ENCODE data around the gene SPOCK2. TPM values are rescaled to one million over a fixed set of nuclear protein-coding genes. Genes with fewer than 3 reads are reported as not detected.

Gene SPOCK2
- total and polyA plus RNA-seq, 3 experiments from 2014 or later = 63.0 to 202 (median 69.2) TPM

DNA sequence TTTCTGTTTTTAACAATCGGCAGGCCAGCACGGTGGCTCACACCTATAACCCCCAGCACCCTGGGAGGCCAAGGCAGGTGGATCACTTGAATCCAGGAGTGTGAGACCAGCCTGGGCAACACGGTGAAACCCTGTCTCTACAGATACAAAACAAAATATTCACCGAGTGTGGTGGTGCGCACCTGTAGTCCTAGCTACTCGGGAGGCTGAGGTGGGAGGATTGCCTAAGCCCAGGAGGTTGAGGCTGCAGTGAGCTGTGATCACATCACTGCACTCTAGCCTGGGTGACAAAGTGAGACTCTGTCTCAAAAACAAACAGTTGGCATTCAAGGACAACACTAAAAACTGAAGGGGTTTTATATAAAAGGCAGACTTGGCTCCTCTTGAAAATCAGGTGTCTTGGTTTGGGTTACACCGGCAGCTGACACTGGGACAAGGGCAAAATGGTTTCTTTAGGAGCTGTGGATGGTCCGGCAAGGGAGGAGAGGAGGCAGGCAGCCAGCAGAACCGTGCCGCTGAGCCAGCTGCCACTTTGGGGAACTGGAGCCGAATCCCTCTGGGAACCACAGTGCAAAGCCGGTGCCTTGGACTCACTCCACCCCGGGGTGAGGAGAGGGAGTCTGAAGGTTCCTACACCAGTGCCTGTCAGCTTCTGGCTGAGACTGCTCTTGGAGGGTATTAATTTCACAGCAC is 71.6 kb downstream of the SPOCK2 start:
- no peaks in the 10 kb centered on the region for H3K36me3 Mint-ChIP-seq
- ChIA-PET CTCF (no interaction called here), POLR2A (no interaction called here)
- Histone ChIP-seq H3K36me3 (ENCODE audit: insufficient read depth, low read length) (no peaks in the 10 kb centered on the region), H3K27ac (ENCODE audit: low read depth, low read length) (no peak overlapping the region), H3K27me3 (ENCODE audit: insufficient read depth, low read length, poor library complexity, severe bottlenecking) (no peaks in the 10 kb centered on the region), H3K9me3 (ENCODE audit: low read length) (no peaks in the 10 kb centered on the region), H3K4me3 (ENCODE audit: low read length) (no peak overlapping the region), H3K4me1 (ENCODE audit: insufficient read depth, low read length) (no peaks in the 10 kb centered on the region)
- H3K4me1 Mint-ChIP-seq = peaks cover 4 to 5% (median 4%) of the 10 kb centered on the region in 3 donors
- no peak overlapping the region for H3K27ac Mint-ChIP-seq
- no peak for DNase-seq
- no peak overlapping the region for H3K4me3 Mint-ChIP-seq
- H3K9me3 Mint-ChIP-seq = no peaks in the 10 kb centered on the region
- H3K27me3 Mint-ChIP-seq = peaks cover 2 to 4% of the 10 kb centered on the region in 2 donors

DNA sequence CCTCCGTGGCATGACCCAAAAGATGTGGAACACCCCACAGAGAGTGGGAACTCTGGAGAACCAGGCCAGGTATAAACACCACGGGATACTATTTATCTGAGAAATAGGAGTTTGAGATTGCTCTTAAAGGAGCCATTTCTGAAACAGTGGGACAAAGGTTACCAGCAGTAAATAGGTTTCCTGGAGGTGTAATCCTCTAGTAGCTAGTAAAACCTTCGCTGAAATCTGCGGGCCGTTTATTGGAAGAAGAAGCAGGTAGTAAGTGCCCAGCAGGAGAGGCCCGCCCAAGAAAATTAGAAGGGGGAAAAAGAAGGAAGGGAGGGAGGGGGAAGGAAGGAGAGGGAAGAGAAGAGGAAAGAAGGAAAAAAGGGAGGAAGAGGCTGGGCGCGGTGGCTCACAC is 72.5 kb downstream of the SPOCK2 start:
- Mint-ChIP-seq H3K4me3 (no peak overlapping the region), H3K27me3 (peaks cover 0 to 2% of the 10 kb centered on the region in 2 donors), H3K27ac (no peak overlapping the region), H3K4me1 (peaks cover 0 to under 1% (median under 1%) of the 10 kb centered on the region in 3 donors), H3K36me3 (no peaks in the 10 kb centered on the region), H3K9me3 (no peaks in the 10 kb centered on the region)
- Histone ChIP-seq H3K27ac (ENCODE audit: low read depth, low read length) (no peak overlapping the region), H3K4me1 (ENCODE audit: insufficient read depth, low read length) (no peaks in the 10 kb centered on the region), H3K4me3 (ENCODE audit: low read length) (no peak overlapping the region), H3K9me3 (ENCODE audit: low read length) (no peaks in the 10 kb centered on the region), H3K27me3 (ENCODE audit: insufficient read depth, low read length, poor library complexity, severe bottlenecking) (no peaks in the 10 kb centered on the region), H3K36me3 (ENCODE audit: insufficient read depth, low read length) (no peaks in the 10 kb centered on the region)
- CTCF ChIA-PET = no interaction called here
- POLR2A ChIA-PET = no interaction called here
- no peak for DNase-seq

DNA sequence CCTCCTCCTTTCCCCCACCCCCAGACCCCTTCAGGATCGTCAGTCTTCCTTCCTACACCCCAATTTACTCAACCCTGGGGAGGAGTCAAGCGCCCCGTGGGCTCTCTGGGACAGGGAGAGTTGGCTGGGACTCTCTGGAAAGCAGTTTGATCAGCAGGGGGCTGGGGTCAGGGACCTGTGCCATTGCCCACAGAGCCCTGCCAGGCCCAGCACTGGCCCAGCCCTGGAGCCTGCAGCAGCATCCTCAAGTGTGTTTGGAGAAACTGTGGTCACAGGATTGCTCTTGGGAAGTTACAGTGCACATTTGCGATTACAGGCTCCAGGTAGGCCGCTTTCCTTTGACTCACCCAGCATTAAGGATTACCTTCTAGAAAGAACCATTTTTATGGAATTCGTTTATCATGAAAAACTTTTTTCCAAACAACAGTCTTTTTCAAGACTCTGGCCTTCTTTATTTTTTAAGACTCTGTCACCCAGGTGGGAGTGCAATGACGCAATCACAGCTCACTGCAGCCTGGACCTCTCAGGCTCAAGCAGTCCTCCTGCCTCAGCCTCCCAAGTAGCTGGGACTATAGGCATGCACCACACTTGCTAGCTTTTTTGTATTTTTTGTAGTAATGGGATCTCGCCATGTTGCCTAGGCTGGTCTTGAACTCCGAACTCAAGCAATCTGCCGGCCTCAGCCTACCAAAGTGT is 73.4 kb downstream of the SPOCK2 start:
- Mint-ChIP-seq H3K9me3 (no peaks in the 10 kb centered on the region), H3K4me1 (no peaks in the 10 kb centered on the region), H3K27me3 (peaks cover 0 to 2% of the 10 kb centered on the region in 2 donors), H3K4me3 (peak overlapping the region in 1 of 7 donors; percentile 33), H3K36me3 (no peaks in the 10 kb centered on the region), H3K27ac (no peak overlapping the region)
- ChIA-PET POLR2A (no interaction called here), CTCF (interaction anchor here (1.1 kb wide), 1 partner anchor 34 kb away, joined by 3 read pairs; no protein-coding TSS in a partner anchor)
- H3K27me3 ChIP-seq (ENCODE audit: insufficient read depth, low read length, poor library complexity, severe bottlenecking) = no peaks in the 10 kb centered on the region
- H3K4me1 ChIP-seq (ENCODE audit: insufficient read depth, low read length) = no peaks in the 10 kb centered on the region
- H3K4me3 ChIP-seq (ENCODE audit: low read length) = no peak overlapping the region
- H3K36me3 ChIP-seq (ENCODE audit: insufficient read depth, low read length) = no peaks in the 10 kb centered on the region
- no peak for DNase-seq
- no peaks in the 10 kb centered on the region for H3K9me3 ChIP-seq (ENCODE audit: low read length)
- no peak overlapping the region for H3K27ac ChIP-seq (ENCODE audit: low read depth, low read length)

DNA sequence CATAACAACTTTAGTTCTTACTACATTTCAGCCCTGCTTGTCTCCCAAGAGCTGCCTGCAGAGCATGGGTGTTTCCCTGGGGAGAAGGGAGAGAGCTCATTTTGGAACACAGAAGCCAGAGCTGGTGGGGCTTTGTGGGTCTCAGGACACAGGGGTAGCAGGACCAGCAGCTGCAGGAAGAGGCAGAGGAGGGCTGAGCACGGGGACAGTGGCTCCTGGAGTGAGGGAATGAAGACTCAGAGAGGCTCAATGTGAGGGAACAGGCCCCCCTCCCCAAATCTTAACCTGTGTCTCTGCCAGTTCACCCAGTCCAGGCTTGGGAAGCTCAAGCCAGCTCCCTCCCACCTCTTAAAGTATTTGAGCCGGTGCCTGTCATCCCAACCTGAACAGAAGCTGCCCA is 74.2 kb downstream of the SPOCK2 start:
- Histone ChIP-seq H3K27me3 (ENCODE audit: insufficient read depth, low read length, poor library complexity, severe bottlenecking) (no peaks in the 10 kb centered on the region), H3K36me3 (ENCODE audit: insufficient read depth, low read length) (no peaks in the 10 kb centered on the region), H3K4me3 (ENCODE audit: low read length) (no peak overlapping the region), H3K27ac (ENCODE audit: low read depth, low read length) (no peak overlapping the region), H3K9me3 (ENCODE audit: low read length) (no peaks in the 10 kb centered on the region), H3K4me1 (ENCODE audit: insufficient read depth, low read length) (no peaks in the 10 kb centered on the region)
- H3K27me3 Mint-ChIP-seq = peaks cover 0 to 3% of the 10 kb centered on the region in 2 donors
- no peak for DNase-seq
- H3K4me1 Mint-ChIP-seq = no peaks in the 10 kb centered on the region
- ChIA-PET POLR2A (no interaction called here), CTCF (interaction anchor here (1.1 kb wide), 1 partner anchor 35 kb away, joined by 3 read pairs; no protein-coding TSS in a partner anchor)
- no peak overlapping the region for H3K4me3 Mint-ChIP-seq
- H3K27ac Mint-ChIP-seq = no peak overlapping the region
- no peaks in the 10 kb centered on the region for H3K9me3 Mint-ChIP-seq
- no peaks in the 10 kb centered on the region for H3K36me3 Mint-ChIP-seq

DNA sequence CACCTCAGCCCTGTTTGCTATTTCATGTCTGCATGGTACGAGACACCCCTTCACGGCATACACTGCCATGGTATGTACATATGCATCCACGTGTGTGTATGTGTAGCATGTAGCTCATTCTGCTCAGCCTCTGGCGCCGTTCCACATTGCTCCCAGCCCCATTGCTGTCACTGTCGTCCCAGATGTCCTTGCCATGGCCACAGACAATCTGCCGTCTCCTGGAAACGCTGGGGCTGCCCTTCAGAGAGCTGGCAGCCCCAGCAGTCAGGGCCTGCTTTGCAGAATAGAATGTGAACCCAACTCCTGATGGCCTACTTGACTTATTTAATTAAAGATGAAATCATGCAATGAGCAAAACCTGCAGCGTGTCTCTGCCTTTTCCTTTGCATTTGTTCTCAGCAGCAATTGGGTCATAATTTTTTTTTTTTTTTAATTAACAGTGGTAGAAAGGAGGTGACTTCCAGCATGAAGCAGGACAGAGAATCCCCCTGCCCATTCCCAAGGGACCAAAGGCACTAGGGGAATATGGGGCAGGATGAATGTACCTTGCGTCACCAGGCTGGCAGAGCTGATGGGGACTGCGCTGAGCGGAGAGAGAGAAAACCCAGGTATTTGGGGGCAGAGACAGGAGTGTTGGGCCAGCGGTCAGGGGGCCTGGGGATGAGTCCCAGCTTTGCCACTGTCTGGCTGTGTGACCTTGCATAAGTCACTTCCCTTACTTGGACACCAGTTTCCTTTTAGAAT is 75.0 kb downstream of the SPOCK2 start:
- no peaks in the 10 kb centered on the region for H3K36me3 ChIP-seq (ENCODE audit: insufficient read depth, low read length)
- ChIA-PET CTCF (interaction anchor here (1.1 kb wide), 1 partner anchor 117 kb away, joined by 3 read pairs; no protein-coding TSS in a partner anchor), POLR2A (no interaction called here)
- no peak for DNase-seq
- H3K4me1 ChIP-seq (ENCODE audit: insufficient read depth, low read length) = no peaks in the 10 kb centered on the region
- H3K4me3 Mint-ChIP-seq = no peak overlapping the region
- no peaks in the 10 kb centered on the region for H3K9me3 Mint-ChIP-seq
- H3K27me3 ChIP-seq (ENCODE audit: insufficient read depth, low read length, poor library complexity, severe bottlenecking) = no peaks in the 10 kb centered on the region
- peak overlapping the region in 1 of 8 donors; percentile 55 for H3K27ac Mint-ChIP-seq
- no peaks in the 10 kb centered on the region for H3K36me3 Mint-ChIP-seq
- H3K27me3 Mint-ChIP-seq = peaks cover 0 to 3% of the 10 kb centered on the region in 2 donors
- no peaks in the 10 kb centered on the region for H3K9me3 ChIP-seq (ENCODE audit: low read length)
- no peak overlapping the region for H3K4me3 ChIP-seq (ENCODE audit: low read length)
- H3K27ac ChIP-seq (ENCODE audit: low read depth, low read length) = no peak overlapping the region
- H3K4me1 Mint-ChIP-seq = no peaks in the 10 kb centered on the region

DNA sequence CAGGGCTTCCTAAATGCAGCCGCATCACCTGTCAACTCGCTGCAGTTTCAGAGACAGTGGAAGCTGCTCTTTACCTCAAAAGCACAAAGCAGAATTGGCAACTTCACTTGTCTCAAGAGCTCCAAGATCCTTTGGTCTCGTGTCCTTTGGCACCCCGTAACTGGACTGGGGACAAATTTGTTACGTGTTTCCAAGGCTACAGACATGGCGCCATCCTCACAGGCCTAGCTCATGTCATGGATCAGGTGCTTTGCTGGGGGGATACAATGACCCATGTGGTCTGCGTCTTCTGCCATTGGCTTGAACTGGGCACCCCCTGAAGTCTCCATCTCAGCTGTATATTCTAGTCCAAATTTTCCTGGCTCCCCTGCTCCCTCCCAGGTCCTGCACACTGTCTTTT is 75.6 kb downstream of the SPOCK2 start:
- Histone ChIP-seq H3K4me1 (ENCODE audit: insufficient read depth, low read length) (no peaks in the 10 kb centered on the region), H3K27ac (ENCODE audit: low read depth, low read length) (no peak overlapping the region), H3K9me3 (ENCODE audit: low read length) (no peaks in the 10 kb centered on the region), H3K4me3 (ENCODE audit: low read length) (no peak overlapping the region), H3K36me3 (ENCODE audit: insufficient read depth, low read length) (no peaks in the 10 kb centered on the region), H3K27me3 (ENCODE audit: insufficient read depth, low read length, poor library complexity, severe bottlenecking) (no peaks in the 10 kb centered on the region)
- ChIA-PET POLR2A (no interaction called here), CTCF (interaction anchor here (1.1 kb wide), 1 partner anchor 116 kb away, joined by 3 read pairs; no protein-coding TSS in a partner anchor)
- Mint-ChIP-seq H3K9me3 (no peaks in the 10 kb centered on the region), H3K4me3 (no peak overlapping the region), H3K27me3 (peaks cover 0 to 3% of the 10 kb centered on the region in 2 donors), H3K27ac (no peak overlapping the region), H3K36me3 (no peaks in the 10 kb centered on the region), H3K4me1 (no peaks in the 10 kb centered on the region)
- DNase-seq = no peak

DNA sequence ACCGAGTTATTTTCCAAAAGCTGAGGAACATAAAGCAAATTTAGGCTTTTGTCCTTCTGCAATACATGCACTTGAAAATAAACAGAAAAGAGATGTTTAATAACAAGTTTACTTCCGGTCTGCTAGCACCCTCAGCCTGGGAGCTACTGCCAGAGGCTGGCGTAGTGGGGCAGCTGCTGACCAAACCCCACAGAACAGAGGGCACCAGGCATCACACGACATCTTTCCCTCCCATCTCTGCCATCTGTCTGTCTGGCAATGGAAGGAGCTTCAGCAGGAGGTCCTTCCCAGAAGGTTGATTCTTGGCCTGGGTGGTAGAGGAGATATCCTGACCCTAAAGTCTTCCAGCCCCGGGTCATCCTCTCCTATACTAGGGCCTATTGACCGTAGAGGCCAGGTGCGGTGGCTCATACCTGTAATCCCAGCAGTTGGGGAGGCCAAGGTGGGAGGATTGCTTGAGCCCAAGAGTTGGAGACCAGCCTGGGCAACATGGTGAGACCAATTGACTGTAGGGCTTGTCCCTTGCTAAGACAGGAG is 76.3 kb downstream of the SPOCK2 start:
- H3K9me3 Mint-ChIP-seq = no peaks in the 10 kb centered on the region
- no peaks in the 10 kb centered on the region for H3K9me3 ChIP-seq (ENCODE audit: low read length)
- ChIA-PET CTCF (no interaction called here), POLR2A (no interaction called here)
- H3K4me3 ChIP-seq (ENCODE audit: low read length) = no peak overlapping the region
- H3K4me3 Mint-ChIP-seq = peak overlapping the region in 1 of 7 donors; percentile 48
- H3K27me3 ChIP-seq (ENCODE audit: insufficient read depth, low read length, poor library complexity, severe bottlenecking) = no peaks in the 10 kb centered on the region
- H3K36me3 ChIP-seq (ENCODE audit: insufficient read depth, low read length) = no peaks in the 10 kb centered on the region
- no peaks in the 10 kb centered on the region for H3K36me3 Mint-ChIP-seq
- no peak overlapping the region for H3K27ac ChIP-seq (ENCODE audit: low read depth, low read length)
- no peak for DNase-seq
- no peak overlapping the region for H3K27ac Mint-ChIP-seq
- H3K27me3 Mint-ChIP-seq = peaks cover 0 to 3% of the 10 kb centered on the region in 2 donors
- no peaks in the 10 kb centered on the region for H3K4me1 ChIP-seq (ENCODE audit: insufficient read depth, low read length)
- H3K4me1 Mint-ChIP-seq = no peaks in the 10 kb centered on the region

DNA sequence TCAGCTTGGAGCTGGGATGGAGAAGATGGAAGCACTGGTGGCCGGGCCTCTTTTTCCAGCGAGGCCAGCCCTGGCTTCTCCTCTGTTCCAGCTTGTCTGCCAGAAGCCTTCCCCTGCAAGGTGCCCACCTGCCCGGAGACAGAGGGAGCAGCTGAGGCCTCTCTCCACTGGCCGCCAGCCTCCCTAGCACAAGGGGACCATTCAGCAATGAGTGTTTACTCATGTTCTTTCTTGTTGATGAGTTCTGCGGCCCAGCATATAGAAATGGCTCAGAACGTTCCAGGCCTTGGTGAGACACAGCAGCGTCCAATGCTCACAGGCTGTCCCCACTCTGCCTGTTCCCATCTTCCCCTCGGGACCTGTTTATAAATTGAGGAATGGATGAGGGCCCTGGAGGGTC is 76.9 kb downstream of the SPOCK2 start:
- no peak overlapping the region for H3K27ac Mint-ChIP-seq
- no peak overlapping the region for H3K27ac ChIP-seq (ENCODE audit: low read depth, low read length)
- H3K4me1 ChIP-seq (ENCODE audit: insufficient read depth, low read length) = no peaks in the 10 kb centered on the region
- H3K36me3 Mint-ChIP-seq = no peaks in the 10 kb centered on the region
- no peak overlapping the region for H3K4me3 Mint-ChIP-seq
- ChIA-PET POLR2A (no interaction called here), CTCF (no interaction called here)
- no peaks in the 10 kb centered on the region for H3K4me1 Mint-ChIP-seq
- no peak for DNase-seq
- H3K9me3 Mint-ChIP-seq = no peaks in the 10 kb centered on the region
- no peaks in the 10 kb centered on the region for H3K36me3 ChIP-seq (ENCODE audit: insufficient read depth, low read length)
- H3K4me3 ChIP-seq (ENCODE audit: low read length) = no peak overlapping the region
- no peaks in the 10 kb centered on the region for H3K9me3 ChIP-seq (ENCODE audit: low read length)
- H3K27me3 ChIP-seq (ENCODE audit: insufficient read depth, low read length, poor library complexity, severe bottlenecking) = no peaks in the 10 kb centered on the region
- H3K27me3 Mint-ChIP-seq = peaks cover 0 to 3% of the 10 kb centered on the region in 2 donors

Data from CD8-positive, alpha-beta memory T cell (primary cell).